IMR-90 (cell line): ENCODE measurements around the gene PHC2.

Experiments used
- CTCF ChIP-seq: conservative IDR thresholded peaks from 2 replicates; pipeline ENCODE4 v1.5.1; 2012; ENCODE audit warnings: mild to moderate bottlenecking, low read depth, low read length, improper control_type of control experiment
- MAFK ChIP-seq: IDR thresholded peaks from 2 replicates; pipeline ENCODE4 v1.6.1; 2012; ENCODE audit warnings: low read depth, low read length, improper control_type of control experiment
- POLR2A ChIP-seq: IDR thresholded peaks from 2 replicates; pipeline ENCODE4 v1.6.1; 2012; ENCODE audit warnings: mild to moderate bottlenecking, low read depth, low read length
- RAD21 ChIP-seq: IDR thresholded peaks from 2 replicates; pipeline ENCODE4 v1.6.1; 2012; ENCODE audit warnings: low read length, improper control_type of control experiment
- SMC3 ChIP-seq: fragments of 150-350 bp; IDR thresholded peaks from 2 replicates; pipeline ENCODE4 v1.6.1; 2016; ENCODE audit warnings: low read depth, mild to moderate bottlenecking, antibody characterized with exemption, low read length, moderate library complexity
- USF2 ChIP-seq: fragments of 150-350 bp; IDR thresholded peaks from 2 replicates; pipeline ENCODE4 v1.6.1; 2017; ENCODE audit warnings: mild to moderate bottlenecking, antibody characterized with exemption, low read length, low read depth

- TF ChIP-seq RAD21 (no peak), CTCF (no peak), POLR2A (no peak), USF2 (no peak), MAFK (no peak), SMC3 (no peak)
Observed at GRCh38 chr1:33435096-33435820, 4.4 kb upstream of the PHC2 start.
